DOHH2 (cell line): ENCODE results near the gene GALNS.

ENCODE experiments used
- H3F3A ChIP-seq: fragments of 200-600 bp; sonication (generic), shearing (Covaris generic); 2 replicates; pipeline ENCODE4 v1.6.0; 2016; ENCODE audit warnings: antibody characterized with exemption, mild to moderate bottlenecking; ENCODE audit not compliant: control insufficient read depth, insufficient read depth
- H3K27ac ChIP-seq: fragments of 200-600 bp; sonication (generic); 2 replicates; pipeline ENCODE4 v1.5.1; 2014; ENCODE audit warnings: low read depth, mild to moderate bottlenecking, low read length, moderate library complexity
- H3K27me3 ChIP-seq: fragments of 200-600 bp; sonication (generic); 2 replicates; pipeline ENCODE4 v1.6.1; 2014; ENCODE audit warnings: mild to moderate bottlenecking, low read length, mixed read lengths; ENCODE audit not compliant: control insufficient read depth
- H3K36me3 ChIP-seq: fragments of 200-600 bp; sonication (generic); 2 replicates; pipeline ENCODE4 v1.6.1; 2014; ENCODE audit warnings: mild to moderate bottlenecking, low read length, moderate library complexity, mixed read lengths; ENCODE audit not compliant: control insufficient read depth
- H3K4me1 ChIP-seq: fragments of 200-600 bp; sonication (generic); 2 replicates; pipeline ENCODE4 v1.6.1; 2014; ENCODE audit warnings: mild to moderate bottlenecking, low read length, mixed read lengths; ENCODE audit not compliant: control insufficient read depth
- H3K4me2 ChIP-seq: fragments of 200-600 bp; sonication (generic); 2 replicates; pipeline ENCODE4 v1.6.0; 2014; ENCODE audit warnings: mild to moderate bottlenecking, low read length, moderate library complexity
- H3K4me3 ChIP-seq: fragments of 200-600 bp; sonication (generic); 2 replicates; pipeline ENCODE4 v1.5.1; 2014; ENCODE audit warnings: mild to moderate bottlenecking, low read length, mixed read lengths
- H3K79me2 ChIP-seq: fragments of 200-600 bp; sonication (generic); 2 replicates; pipeline ENCODE4 v1.6.1; 2014; ENCODE audit warnings: mild to moderate bottlenecking, low read length, mixed read lengths; ENCODE audit not compliant: control insufficient read depth
- H3K9me2 ChIP-seq: fragments of 200-600 bp; sonication (generic); replicated peaks from 2 replicates; pipeline ENCODE4 v1.6.1; 2014; ENCODE audit warnings: mild to moderate bottlenecking, low read length, mixed read lengths; ENCODE audit not compliant: control insufficient read depth
- H3K9me3 ChIP-seq: fragments of 200-600 bp; sonication (generic); 2 replicates; pipeline ENCODE4 v1.6.1; 2014; ENCODE audit warnings: antibody characterized with exemption, low read length, mixed read lengths; ENCODE audit not compliant: control insufficient read depth, insufficient read depth
- H4K20me1 ChIP-seq: fragments of 200-600 bp; sonication (generic); 2 replicates; pipeline ENCODE4 v1.6.0; 2014; ENCODE audit warnings: low read depth, mild to moderate bottlenecking, antibody characterized with exemption, low read length, moderate library complexity; ENCODE audit not compliant: control insufficient read depth, insufficient read depth
- CTCF ChIP-seq: fragments of 200-600 bp; sonication (generic); IDR thresholded peaks from one replicate; pipeline ENCODE4 v1.5.1; 2014; ENCODE audit warnings: antibody characterized with exemption, mild to moderate bottlenecking, low read depth, low read length; ENCODE audit not compliant: poor library complexity, severe bottlenecking
- EZH2phosphoT487 ChIP-seq: fragments of 200-600 bp; sonication (generic); IDR thresholded peaks from 2 replicates; pipeline ENCODE4 v1.6.1; 2017; ENCODE audit warnings: borderline replicate concordance, mild to moderate bottlenecking, antibody characterized with exemption, low read length, moderate library complexity, mixed read lengths

The GALNS gene

GRCh38 chr16:88863426-88863825, 6.7 kb upstream of the GALNS start:
- Histone ChIP-seq H3K27me3 (peaks cover 6% of the 10 kb centered on the region), H3K79me2 (peaks cover 2% of the 10 kb centered on the region), H4K20me1 (no peaks in the 10 kb centered on the region), H3K9me2 (no peaks in the 10 kb centered on the region), H3F3A (no peaks in the 10 kb centered on the region), H3K9me3 (no peaks in the 10 kb centered on the region), H3K4me3 (no peak overlapping the region), H3K36me3 (peaks cover 21% of the 10 kb centered on the region), H3K27ac (no peak overlapping the region), H3K4me1 (peaks cover 7% of the 10 kb centered on the region; the same call in 1 of the 2 replicates), H3K4me2 (no peak overlapping the region)
- TF ChIP-seq EZH2phosphoT487: no peak

- no peak overlapping the region for H3K4me2 ChIP-seq
- no peak overlapping the region for H3K4me3 ChIP-seq
These were observed 6.2 kb upstream of the GALNS start for GRCh38 chr16:88862968-88863367.

GRCh38 chr16:88861359-88861758, 4.6 kb upstream of the GALNS start:
- TF ChIP-seq EZH2phosphoT487 (no peak), CTCF (no peak)
- Histone ChIP-seq H3K36me3 (peaks cover 21% of the 10 kb centered on the region), H3K4me1 (peaks cover 14% of the 10 kb centered on the region), H3K27me3 (no peaks in the 10 kb centered on the region), H3K27ac (no peak overlapping the region), H3K4me2 (no peak overlapping the region), H3K9me2 (no peaks in the 10 kb centered on the region), H3F3A (no peaks in the 10 kb centered on the region), H4K20me1 (no peaks in the 10 kb centered on the region), H3K4me3 (no peak overlapping the region), H3K79me2 (peaks cover 14% of the 10 kb centered on the region), H3K9me3 (no peaks in the 10 kb centered on the region)

More at GRCh38 chr16:88862968-88863367, 6.2 kb upstream of the GALNS start:
- H3K4me1 ChIP-seq: peaks cover 12% of the 10 kb centered on the region
- H3K27me3 ChIP-seq: peaks cover 6% of the 10 kb centered on the region
- no peaks in the 10 kb centered on the region for H3F3A ChIP-seq
- H3K27ac ChIP-seq: no peak overlapping the region
- H3K79me2 ChIP-seq: peaks cover 6% of the 10 kb centered on the region
- no peak for TF ChIP-seq CTCF
- TF ChIP-seq EZH2phosphoT487: no peak
- no peaks in the 10 kb centered on the region for H3K9me3 ChIP-seq
- H4K20me1 ChIP-seq: no peaks in the 10 kb centered on the region
- H3K36me3 ChIP-seq: peaks cover 21% of the 10 kb centered on the region
- no peaks in the 10 kb centered on the region for H3K9me2 ChIP-seq

GRCh38 chr16:88859381-88860091, 2.8 kb upstream of the GALNS start:
- Histone ChIP-seq H3K79me2 (peaks cover 14% of the 10 kb centered on the region), H3K27ac (no peak overlapping the region), H3K4me3 (no peak overlapping the region), H3K4me1 (peaks cover 29% of the 10 kb centered on the region), H3K4me2 (no peak overlapping the region), H3K9me2 (no peaks in the 10 kb centered on the region), H3K36me3 (peaks cover 21% of the 10 kb centered on the region), H3F3A (peaks cover 7% of the 10 kb centered on the region), H3K27me3 (no peaks in the 10 kb centered on the region), H4K20me1 (no peaks in the 10 kb centered on the region), H3K9me3 (no peaks in the 10 kb centered on the region)
- TF ChIP-seq CTCF (no peak), EZH2phosphoT487 (no peak)
